ENCODE data around the gene SUN5. TPM values are rescaled to one million over a fixed set of nuclear protein-coding genes. Genes with fewer than 3 reads are reported as not detected.

Gene SUN5
- total RNA-seq, 1 experiment from 2014 or later: not detected

- H3F3A ChIP-seq (ENCODE audit: low read length, unreplicated experiment): no peaks in the 10 kb centered on the region
- H3K9ac ChIP-seq (ENCODE audit: low read length): no peak overlapping the region
- H4K20me1 ChIP-seq (ENCODE audit: low read length): no peaks in the 10 kb centered on the region
- ATAC-seq: no peak
- no peak overlapping the region for H3K4me2 ChIP-seq (ENCODE audit: low read length)
- H3K27ac ChIP-seq (ENCODE audit: low read length): no peak overlapping the region
- H3K36me3 ChIP-seq (ENCODE audit: low read depth, low read length): no peaks in the 10 kb centered on the region
- POLR2A ChIA-PET (ENCODE audit: unreplicated experiment): no interaction called here
- no peaks in the 10 kb centered on the region for H3K4me1 ChIP-seq (ENCODE audit: insufficient read depth, low read length)
- no peaks in the 10 kb centered on the region for H3K79me2 ChIP-seq (ENCODE audit: low read length)
- H3K9me2 ChIP-seq (replicated peaks; ENCODE audit: low read length): no peaks in the 10 kb centered on the region
- no peak overlapping the region for H3K4me3 ChIP-seq (ENCODE audit: low read length)
- TF ChIP-seq EZH2 (IDR thresholded peaks at IDR 0.05; ENCODE audit: low read length, unreplicated experiment) (no peak), CTCF (conservative IDR thresholded peaks at IDR 0.05; ENCODE audit: low read depth, low read length) (no peak), EZH2phosphoT487 (IDR thresholded peaks at IDR 0.05; ENCODE audit: borderline replicate concordance, low read length) (no peak)
- no TSS peak for BruUV-seq (replicated peaks)
- intact Hi-C loops (cut with micrococcal nuclease): no loop called here
- H3K9me3 ChIP-seq (ENCODE audit: low read length): no peaks in the 10 kb centered on the region
- no peak overlapping the region for H2AFZ ChIP-seq (ENCODE audit: low read length)
- no peak for DNase-seq
- CTCF ChIA-PET: no interaction called here
- peaks cover 22% of the 10 kb centered on the region; the same call in 1 of the 2 replicates for H3K27me3 ChIP-seq (ENCODE audit: low read length)
Observed at GRCh38 chr20:33028875-33029274, 24.6 kb upstream of the SUN5 start.

GRCh38 chr20:33027769-33028751, 23.8 kb upstream of the SUN5 start:
- H3K4me3 ChIP-seq (ENCODE audit: low read length): no peak overlapping the region
- POLR2A ChIA-PET (ENCODE audit: unreplicated experiment): no interaction called here
- H3K27me3 ChIP-seq (ENCODE audit: low read length): peaks cover 16% of the 10 kb centered on the region; the same call in 1 of the 2 replicates
- no peaks in the 10 kb centered on the region for H3K9me2 ChIP-seq (replicated peaks; ENCODE audit: low read length)
- DNase-seq (no peak), ATAC-seq (no peak)
- H3K4me1 ChIP-seq (ENCODE audit: insufficient read depth, low read length): no peaks in the 10 kb centered on the region
- BruUV-seq (replicated peaks): no TSS peak
- no peaks in the 10 kb centered on the region for H3F3A ChIP-seq (ENCODE audit: low read length, unreplicated experiment)
- no peak overlapping the region for H3K9ac ChIP-seq (ENCODE audit: low read length)
- no peak overlapping the region for H3K27ac ChIP-seq (ENCODE audit: low read length)
- intact Hi-C loops (cut with micrococcal nuclease): no loop called here
- no peak overlapping the region for H3K4me2 ChIP-seq (ENCODE audit: low read length)
- no peaks in the 10 kb centered on the region for H3K36me3 ChIP-seq (ENCODE audit: low read depth, low read length)
- TF ChIP-seq EZH2 (IDR thresholded peaks at IDR 0.05; ENCODE audit: low read length, unreplicated experiment): no peak
- TF ChIP-seq EZH2phosphoT487 (IDR thresholded peaks at IDR 0.05; ENCODE audit: borderline replicate concordance, low read length): no peak
- no peak for TF ChIP-seq CTCF (conservative IDR thresholded peaks at IDR 0.05; ENCODE audit: low read depth, low read length)
- H2AFZ ChIP-seq (ENCODE audit: low read length): no peak overlapping the region
- H3K9me3 ChIP-seq (ENCODE audit: low read length): no peaks in the 10 kb centered on the region
- CTCF ChIA-PET: no interaction called here
- H4K20me1 ChIP-seq (ENCODE audit: low read length): no peaks in the 10 kb centered on the region
- H3K79me2 ChIP-seq (ENCODE audit: low read length): no peaks in the 10 kb centered on the region
